K562 (cell line): ENCODE results near the gene SPINK7. TPM values are rescaled to one million over a fixed set of nuclear protein-coding genes. Genes with fewer than 3 reads are reported as not detected.

Experiments
- ATAC-seq: fragments of 200-7000 bp; cut with Tn5 transposase; 3 replicates; pipeline ENCODE4 v1.9.1; 2020; ENCODE audit warnings: moderate library complexity
- BruUV-seq: library from RNA; stranded (reverse); fragments of 400-500 nt; replicated peaks from 2 replicates; lab custom pipeline; 2021; lab: Mats Ljungman, UMichigan
- CTCF ChIA-PET: fragments of 300-600 bp; formaldehyde crosslinking; extraction: SDS; loops from one replicate; lab custom pipeline; 2021; ENCODE audit warnings: low intra/inter-chr PET ratio; lab: Yijun Ruan, JAX
- POLR2A ChIA-PET: fragments of 300-600, 350-650 bp; sonication (Branson Sonifier 250); formaldehyde crosslinking; extraction: SDS; loops from one replicate; lab custom pipeline; 2021; ENCODE audit warnings: antibody characterized with exemption, inconsistent platforms; lab: Yijun Ruan, JAX
- DNase-seq, 4 experiments: peaks; one replicate each; pipeline versions ENCODE4 v3.0.0 to v3.0.0-alpha.2; 2011 to 2018; ENCODE audit warnings: low spot score in 3 of 4, mixed read lengths in 3 of 4; ENCODE audit errors: extremely low read depth in 1 of 4
- FAIRE-seq: peaks from 2 replicates; lab custom pipeline; 2011; peaks lifted over from hg19 to GRCh38; lab: Jason Lieb, UNC
- H2AFZ ChIP-seq: 2 replicates; pipeline ENCODE4 v1.6.0; 2011; ENCODE audit warnings: low read depth, low read length, control low read depth, inconsistent platforms
- H3K27ac ChIP-seq: fragments of 200-600 bp; 3 replicates; pipeline ENCODE4 v1.8.0; 2011; ENCODE audit warnings: low read depth, mild to moderate bottlenecking, control low read depth, inconsistent platforms, low read length, moderate library complexity, mixed read lengths; ENCODE audit errors: extremely low read depth
- H3K27me3 ChIP-seq, 2 experiments: fragments of 300-600 bp in 1 of 2; 2 replicates in 1 of 2; 3 replicates in 1 of 2; pipeline versions ENCODE4 v1.6.0 to v1.8.0; 2011; ENCODE audit warnings: inconsistent platforms in 2 of 2, low read length in 2 of 2, mild to moderate bottlenecking in 1 of 2, mixed read lengths in 1 of 2, moderate library complexity in 1 of 2; ENCODE audit not compliant: control insufficient read depth in 2 of 2, insufficient read depth in 2 of 2
- H3K36me3 ChIP-seq: fragments of 300-600 bp; 3 replicates; pipeline ENCODE4 v1.8.0; 2011; ENCODE audit warnings: mild to moderate bottlenecking, low read length, inconsistent platforms; ENCODE audit not compliant: control insufficient read depth, insufficient read depth
- H3K4me1 ChIP-seq, 2 experiments: fragments of 200-600 bp in 1 of 2; replicated peaks in 1 of 2; 2 replicates in 1 of 2; 3 replicates in 1 of 2; pipeline versions ENCODE4 v1.5.1 to v1.8.0; 2011; ENCODE audit warnings: inconsistent platforms in 2 of 2, low read length in 2 of 2, mild to moderate bottlenecking in 1 of 2, mixed read lengths in 1 of 2, moderate library complexity in 1 of 2; ENCODE audit not compliant: control insufficient read depth in 2 of 2, insufficient read depth in 2 of 2
- H3K4me2 ChIP-seq: 2 replicates; pipeline ENCODE4 v1.6.1; 2011; ENCODE audit warnings: low read length, control low read depth, inconsistent platforms, mixed read lengths; ENCODE audit not compliant: insufficient read depth
- H3K4me3 ChIP-seq: fragments of 200-600 bp; sonication (generic), shearing (Covaris generic); 2 replicates; pipeline ENCODE4 v1.5.1; 2016; ENCODE audit warnings: control low read depth, inconsistent platforms
- H3K79me2 ChIP-seq: fragments of 200-600 bp; 3 replicates; pipeline ENCODE4 v1.8.0; 2011; ENCODE audit warnings: low read length, inconsistent platforms; ENCODE audit not compliant: control insufficient read depth, insufficient read depth
- H3K9ac ChIP-seq, 2 experiments: 2 replicates each; pipeline versions ENCODE4 v1.6.0 to v1.6.1; 2011; ENCODE audit warnings: low read depth in 2 of 2, low read length in 2 of 2, control low read depth in 1 of 2, inconsistent platforms in 1 of 2, mild to moderate bottlenecking in 1 of 2, mixed read lengths in 1 of 2; ENCODE audit not compliant: insufficient read depth in 1 of 2
- H3K9me1 ChIP-seq: one replicate; pipeline ENCODE4 v1.6.0; 2011; ENCODE audit warnings: inconsistent platforms, mild to moderate bottlenecking, low read length, moderate library complexity; ENCODE audit not compliant: control insufficient read depth, insufficient read depth
- H3K9me3 ChIP-seq: replicated peaks from 2 replicates; pipeline ENCODE4 v1.5.1; 2011; ENCODE audit warnings: low read depth, low read length, inconsistent platforms; ENCODE audit not compliant: control insufficient read depth, insufficient read depth
- H4K20me1 ChIP-seq: replicated peaks from 2 replicates; pipeline ENCODE4 v1.6.1; 2011; ENCODE audit warnings: low read length, inconsistent platforms, mixed read lengths; ENCODE audit not compliant: control insufficient read depth, insufficient read depth
- BACH1 ChIP-seq: fragments of 200-800 bp; sonication (Bioruptor generic); IDR thresholded peaks from 2 replicates; pipeline ENCODE4 v1.6.1; 2016; ENCODE audit warnings: missing genetic modification characterization, missing compliant biosample characterization
- FOXK2 ChIP-seq, 2 experiments: fragments of 450-650 bp; IDR thresholded peaks in 1 of 2; conservative IDR thresholded peaks in 1 of 2; 2 replicates each; pipeline ENCODE4 v1.6.1; 2016; ENCODE audit warnings: low read depth in 2 of 2, mild to moderate bottlenecking in 1 of 2
- GTF3C2 ChIP-seq: IDR thresholded peaks from 3 replicates; pipeline ENCODE4 v1.6.1; 2011; ENCODE audit warnings: borderline replicate concordance, mild to moderate bottlenecking, moderate library complexity; ENCODE audit not compliant: insufficient read length; ENCODE audit errors: extremely low read depth
- HLTF ChIP-seq: fragments of 450-650 bp; IDR thresholded peaks from 2 replicates; pipeline ENCODE4 v1.6.1; 2016
- KDM2B ChIP-seq: fragments of 250-450 bp; sonication (Bioruptor Pico); IDR thresholded peaks from 2 replicates; pipeline ENCODE4 v1.8.0; 2021; ENCODE audit warnings: mild to moderate bottlenecking, moderate library complexity
- KDM4B ChIP-seq, 2 experiments: fragments of 450-650 bp in 1 of 2; sonication (generic) in 1 of 2; IDR thresholded peaks; 2 replicates each; pipeline ENCODE4 v1.6.1; 2016 to 2017; ENCODE audit warnings: borderline replicate concordance in 2 of 2, antibody characterized with exemption in 1 of 2, low read depth in 1 of 2, mild to moderate bottlenecking in 1 of 2
- POLR3G ChIP-seq: IDR thresholded peaks from 2 replicates; pipeline ENCODE4 v1.6.1; 2011; ENCODE audit not compliant: insufficient read length, insufficient replicate concordance; ENCODE audit errors: extremely low read depth
- PYGO2 ChIP-seq: fragments of 450-650 bp; IDR thresholded peaks from 2 replicates; pipeline ENCODE4 v1.6.1; 2016; ENCODE audit warnings: mild to moderate bottlenecking, missing genetic modification characterization, moderate library complexity, missing compliant biosample characterization
- RAD51 ChIP-seq: fragments of 450-650 bp; IDR thresholded peaks from 2 replicates; pipeline ENCODE4 v1.7.1; 2016; ENCODE audit warnings: low read depth, mild to moderate bottlenecking, borderline replicate concordance
- SP1 ChIP-seq: sonication (generic); formaldehyde crosslinking; IDR thresholded peaks from 2 replicates; pipeline ENCODE4 v1.8.1; 2022; ENCODE audit warnings: mild to moderate bottlenecking, missing genetic modification reagents
- TRIM25 ChIP-seq: fragments of 450-650 bp; IDR thresholded peaks from 2 replicates; pipeline ENCODE4 v1.7.0; 2016; ENCODE audit warnings: borderline replicate concordance
- in situ Hi-C: fragments of 300-500 bp; cut with MboI; formaldehyde crosslinking; loops from 4 replicates; pipeline ENCODE4 v1.15.0; 2018; ENCODE audit warnings: inconsistent platforms, mixed read lengths
- intact Hi-C: fragments of 100-400 bp; cut with micrococcal nuclease; formaldehyde crosslinking; loops from 2 replicates; pipeline ENCODE4 v1.14.2; 2022
- polyA plus RNA-seq, 8 experiments: library from polyadenylated mRNA; depleted of rRNA in 4 of 8; stranded (reverse) in 5 of 8; unstranded in 3 of 8; fragments of >200 nt; fragmentation: Nextera tagmentation in 2 of 8; fragmentation: Illumina TruSeq in 1 of 8; extraction: Ambion mirVana in 2 of 8; extraction: Trizol in 1 of 8; gene quantifications; 2 replicates each; pipeline versions ENCODE4 v1.2.1 to v1.2.3, GENCODE V29; 2011 to 2014; ENCODE audit warnings: inconsistent platforms in 1 of 8, missing spikeins in 1 of 8
- total RNA-seq, 7 experiments: library from RNA; depleted of rRNA in 6 of 7; stranded (reverse); fragments of >200 nt in 6 of 7; fragmentation: Illumina TruSeq in 2 of 7; extraction: Trizol in 2 of 7; gene quantifications; 2 replicates each; pipeline versions ENCODE4 v1.2.1 to v1.2.3, GENCODE V29; 2011 to 2021; ENCODE audit warnings: low replicate concordance in 1 of 7

Gene SPINK7
- total and polyA plus RNA-seq, 9 of the 15 experiments (the other 6 are each of a cell fraction or from before 2014, with no cell fraction given): not detected

- in situ Hi-C loops: no loop called here
- DNase-seq (no peak), ATAC-seq (no peak), FAIRE-seq (no peak)
- no peaks in the 10 kb centered on the region for H3K79me2 ChIP-seq
- H3K4me3 ChIP-seq: no peak overlapping the region
- no peaks in the 10 kb centered on the region for H3K4me1 ChIP-seq
- no peak overlapping the region for H3K27ac ChIP-seq
- H3K9ac ChIP-seq: no peak overlapping the region
- intact Hi-C loops: no loop called here
- 0 out of 2 replicates have a peak, but pooled peaks cover 2% of the 10 kb centered on the region for H3K9me3 ChIP-seq
- CTCF ChIA-PET: no interaction called here
- POLR2A ChIA-PET: no interaction called here
- no peaks in the 10 kb centered on the region for H3K27me3 ChIP-seq
- no peak overlapping the region for H3K4me2 ChIP-seq
- BruUV-seq: no TSS peak
- TF ChIP-seq RAD51 (no peak), POLR3G (no peak), BACH1 (tag) (no peak), KDM2B (CRISPR knock-in tag) (no peak), HLTF (no peak), SP1 (no peak), FOXK2 (conservative IDR thresholded peaks at IDR 0.05 in 1 of 2, IDR thresholded peaks at IDR 0.05 in 1 of 2; ENCODE audit: low read depth in 2 of 2) (no peak), GTF3C2 (no peak), TRIM25 (no peak), PYGO2 (tag) (no peak), KDM4B (IDR thresholded peaks at IDR 0.05; ENCODE audit: borderline replicate concordance in 2 of 2, low read depth in 1 of 2) (no peak)
- H3K36me3 ChIP-seq: no peaks in the 10 kb centered on the region
- no peaks in the 10 kb centered on the region for H3K9me1 ChIP-seq
- no peaks in the 10 kb centered on the region for H4K20me1 ChIP-seq
- H2AFZ ChIP-seq: no peak overlapping the region
Measured at GRCh38 chr5:148309746-148310145, 2.5 kb upstream of the SPINK7 start.
